H1 (cell line): ENCODE results near the gene ADAMTS17. TPM values are rescaled to one million over a fixed set of nuclear protein-coding genes. Genes with fewer than 3 reads are reported as not detected.

Experiments used
- CTCF ChIA-PET: fragments of 300-600 bp; sonication (Branson Sonifier 250); formaldehyde crosslinking; loops from one replicate; lab custom pipeline; 2021; ENCODE audit not compliant: partially characterized antibody; lab: Charles Lee
- POLR2A ChIA-PET: fragments of 300-600 bp; sonication (Branson Sonifier 250); formaldehyde crosslinking; loops from one replicate; lab custom pipeline; 2021; ENCODE audit warnings: inconsistent platforms; ENCODE audit not compliant: partially characterized antibody; lab: Charles Lee
- DNase-seq, 2 experiments: peaks; one replicate each; pipeline versions ENCODE4 v3.0.0 to v3.0.0-alpha.2; 2010 to 2022; ENCODE audit warnings: low spot score in 2 of 2, low read depth in 1 of 2, mixed read lengths in 1 of 2
- FAIRE-seq: peaks from 2 replicates; lab custom pipeline; 2011; peaks lifted over from hg19 to GRCh38; lab: Jason Lieb, UNC
- H2AFZ ChIP-seq: 2 replicates; pipeline ENCODE4 v1.8.1; 2012; ENCODE audit warnings: low read length, inconsistent platforms
- H2AK5ac ChIP-seq: 2 replicates; pipeline ENCODE4 v1.6.1; 2013; ENCODE audit warnings: low read depth, low read length
- H2BK120ac ChIP-seq: replicated peaks from 2 replicates; pipeline ENCODE3; 2013; ENCODE audit warnings: low read depth, low read length, inconsistent platforms
- H2BK12ac ChIP-seq: 2 replicates; pipeline ENCODE4 v1.6.1; 2013; ENCODE audit warnings: low read depth, low read length
- H2BK15ac ChIP-seq: 2 replicates; pipeline ENCODE4 v1.6.1; 2013; ENCODE audit warnings: low read length
- H2BK20ac ChIP-seq: 2 replicates; pipeline ENCODE4 v1.6.1; 2013; ENCODE audit warnings: low read length
- H2BK5ac ChIP-seq: 2 replicates; pipeline ENCODE4 v1.6.1; 2013; ENCODE audit warnings: low read depth, low read length
- H3K14ac ChIP-seq: 2 replicates; pipeline ENCODE4 v1.6.1; 2013; ENCODE audit warnings: inconsistent platforms; ENCODE audit not compliant: insufficient read length
- H3K18ac ChIP-seq: 2 replicates; pipeline ENCODE4 v1.6.1; 2013; ENCODE audit warnings: low read length; ENCODE audit errors: extremely low read depth
- H3K23ac ChIP-seq: 2 replicates; pipeline ENCODE4 v1.6.1; 2013; ENCODE audit warnings: inconsistent platforms; ENCODE audit not compliant: insufficient read length
- H3K23me2 ChIP-seq: 2 replicates; pipeline ENCODE4 v1.6.1; 2013; ENCODE audit warnings: low read depth, low read length
- H3K27ac ChIP-seq: 2 replicates; pipeline ENCODE4 v1.6.1; 2011; ENCODE audit warnings: low read depth, low read length, inconsistent platforms
- H3K27me3 ChIP-seq, 4 experiments: replicated peaks in 1 of 4; 1 replicate in 1 of 4; 2 replicates in 3 of 4; pipeline versions ENCODE4 v1.6.1 to v1.8.1; 2011 to 2013; ENCODE audit warnings: low read length in 3 of 4, mild to moderate bottlenecking in 3 of 4, inconsistent platforms in 2 of 4, mixed read lengths in 2 of 4, moderate library complexity in 1 of 4; ENCODE audit not compliant: control insufficient read depth in 3 of 4, insufficient read depth in 3 of 4; ENCODE audit errors: extremely low read depth in 1 of 4
- H3K36me3 ChIP-seq, 4 experiments: 2 replicates each; pipeline versions ENCODE4 v1.6.1 to v1.8.1; 2011 to 2013; ENCODE audit warnings: mild to moderate bottlenecking in 4 of 4, low read length in 3 of 4, moderate library complexity in 2 of 4, control low read depth in 1 of 4, inconsistent platforms in 1 of 4; ENCODE audit not compliant: insufficient read depth in 4 of 4, control insufficient read depth in 2 of 4
- H3K4ac ChIP-seq: replicated peaks from 2 replicates; pipeline ENCODE3; 2013; ENCODE audit warnings: low read length, low read depth, mixed read lengths, inconsistent platforms; ENCODE audit not compliant: insufficient read length
- H3K4me1 ChIP-seq, 4 experiments: replicated peaks in 1 of 4; 1 replicate in 1 of 4; 2 replicates in 3 of 4; pipeline versions ENCODE4 v1.6.1 to v1.8.1; 2011 to 2013; ENCODE audit warnings: low read length in 3 of 4, inconsistent platforms in 2 of 4, mixed read lengths in 1 of 4; ENCODE audit not compliant: insufficient read depth in 4 of 4, control insufficient read depth in 3 of 4
- H3K4me2 ChIP-seq, 2 experiments: 2 replicates each; pipeline versions ENCODE4 v1.6.1 to v1.8.1; 2011 to 2013; ENCODE audit warnings: low read depth in 2 of 2, low read length in 2 of 2, control low read depth in 1 of 2, inconsistent platforms in 1 of 2, mild to moderate bottlenecking in 1 of 2; ENCODE audit not compliant: insufficient read depth in 1 of 2
- H3K4me3 ChIP-seq, 4 experiments: fragments of 200-600, 300-600 bp in 1 of 4; sonication (generic), shearing (Covaris generic), sonication (Bioruptor Twin) in 1 of 4; 2 replicates each; pipeline versions ENCODE4 v1.5.1 to v1.8.1; 2011 to 2016; ENCODE audit warnings: low read length in 4 of 4, low read depth in 3 of 4, control low read depth in 2 of 4, inconsistent platforms in 2 of 4, mild to moderate bottlenecking in 2 of 4, mixed read lengths in 1 of 4, moderate library complexity in 1 of 4; ENCODE audit not compliant: insufficient read depth in 2 of 4; ENCODE audit errors: extremely low read depth in 1 of 4
- H3K56ac ChIP-seq: replicated peaks from 2 replicates; pipeline ENCODE3; 2013; ENCODE audit warnings: low read depth, mild to moderate bottlenecking, mixed read lengths, low read length, inconsistent platforms; ENCODE audit not compliant: insufficient read length
- H3K79me1 ChIP-seq: 2 replicates; pipeline ENCODE4 v1.6.1; 2013; ENCODE audit warnings: low read depth, low read length, control low read depth
- H3K79me2 ChIP-seq, 2 experiments: 2 replicates each; pipeline versions ENCODE4 v1.6.1 to v1.8.1; 2012 to 2013; ENCODE audit warnings: low read length in 2 of 2, mild to moderate bottlenecking in 2 of 2, inconsistent platforms in 1 of 2; ENCODE audit not compliant: insufficient read depth in 2 of 2, control insufficient read depth in 1 of 2
- H3K9ac ChIP-seq, 4 experiments: replicated peaks in 1 of 4; 1 replicate in 1 of 4; 2 replicates in 3 of 4; pipeline versions ENCODE4 v1.6.1 to v1.8.1; 2011 to 2013; ENCODE audit warnings: low read depth in 3 of 4, low read length in 3 of 4, control low read depth in 2 of 4, mild to moderate bottlenecking in 2 of 4, moderate library complexity in 2 of 4, inconsistent platforms in 1 of 4; ENCODE audit errors: extremely low read depth in 1 of 4
- H3K9me3 ChIP-seq, 2 experiments: 2 replicates each; pipeline versions ENCODE4 v1.6.1 to v1.8.1; 2012 to 2013; ENCODE audit warnings: mild to moderate bottlenecking in 2 of 2, moderate library complexity in 2 of 2, control low read depth in 1 of 2, inconsistent platforms in 1 of 2, low read depth in 1 of 2, low read length in 1 of 2, mixed read lengths in 1 of 2; ENCODE audit not compliant: insufficient read depth in 2 of 2
- H4K20me1 ChIP-seq, 2 experiments: replicated peaks in 1 of 2; 2 replicates each; pipeline versions ENCODE3 to v1.8.1; 2011 to 2013; ENCODE audit warnings: inconsistent platforms in 2 of 2, low read length in 2 of 2, mild to moderate bottlenecking in 1 of 2; ENCODE audit not compliant: insufficient read depth in 2 of 2, control insufficient read depth in 1 of 2
- H4K5ac ChIP-seq: 2 replicates; pipeline ENCODE4 v1.6.1; 2013; ENCODE audit warnings: low read length, low read depth, mixed read lengths, inconsistent platforms; ENCODE audit not compliant: insufficient read length
- H4K8ac ChIP-seq: 2 replicates; pipeline ENCODE4 v1.8.0; 2013; ENCODE audit warnings: mild to moderate bottlenecking, moderate library complexity, low read length, inconsistent platforms; ENCODE audit not compliant: insufficient read depth; ENCODE audit errors: extremely low read depth
- H4K91ac ChIP-seq: replicated peaks from 2 replicates; pipeline ENCODE3; 2013; ENCODE audit warnings: low read length, mixed read lengths, inconsistent platforms; ENCODE audit not compliant: insufficient read length
- CEBPB ChIP-seq: IDR thresholded peaks from 2 replicates; pipeline ENCODE4 v1.6.1; 2012; ENCODE audit warnings: low read depth, low read length
- EP300 ChIP-seq, 2 experiments: IDR thresholded peaks; 1 replicate in 1 of 2; 2 replicates in 1 of 2; pipeline ENCODE4 v1.6.1; 2011 to 2012; ENCODE audit warnings: low read depth in 2 of 2, low read length in 2 of 2, mild to moderate bottlenecking in 2 of 2, borderline replicate concordance in 1 of 2, inconsistent platforms in 1 of 2, moderate library complexity in 1 of 2
- GTF2F1 ChIP-seq: IDR thresholded peaks from 2 replicates; pipeline ENCODE4 v1.6.1; 2012; ENCODE audit warnings: low read depth, low read length, improper control_type of control experiment, borderline replicate concordance
- HDAC2 ChIP-seq, 2 experiments: fragments of 300-600 bp in 1 of 2; sonication (generic) in 1 of 2; IDR thresholded peaks; 2 replicates each; pipeline ENCODE4 v1.6.1; 2011 to 2012; ENCODE audit warnings: low read depth in 2 of 2, low read length in 2 of 2, mild to moderate bottlenecking in 2 of 2, moderate library complexity in 2 of 2, borderline replicate concordance in 1 of 2, inconsistent platforms in 1 of 2
- JUN ChIP-seq: IDR thresholded peaks from 2 replicates; pipeline ENCODE4 v1.6.1; 2011; ENCODE audit warnings: low read depth, mild to moderate bottlenecking, improper control_type of control experiment, low read length
- NRF1 ChIP-seq: IDR thresholded peaks from 2 replicates; pipeline ENCODE4 v1.6.1; 2011; ENCODE audit warnings: mild to moderate bottlenecking, low read depth, low read length, improper control_type of control experiment
- RAD21 ChIP-seq, 2 experiments: IDR thresholded peaks in 1 of 2; conservative IDR thresholded peaks in 1 of 2; 2 replicates each; pipeline ENCODE4 v1.6.1; 2011; ENCODE audit warnings: low read depth in 2 of 2, low read length in 2 of 2, improper control_type of control experiment in 1 of 2, inconsistent platforms in 1 of 2, mild to moderate bottlenecking in 1 of 2, moderate library complexity in 1 of 2
- RBBP5 ChIP-seq: IDR thresholded peaks from 2 replicates; pipeline ENCODE4 v1.7.1; 2012; ENCODE audit warnings: low read depth, mild to moderate bottlenecking, inconsistent platforms, low read length, moderate library complexity, borderline replicate concordance
- TBP ChIP-seq: IDR thresholded peaks from 2 replicates; pipeline ENCODE4 v1.6.1; 2011; ENCODE audit warnings: low read depth, low read length, improper control_type of control experiment
- WGBS, 2 experiments: shearing (Covaris generic) in 1 of 2; methylation state at CpG; one replicate each; pipeline versions ENCODE4 v1.1.6 to v1.1.7; 2013 to 2015; ENCODE audit warnings: low lambda C conversion rate in 2 of 2, mixed read lengths in 2 of 2, inconsistent platforms in 1 of 2, low coverage in 1 of 2, missing lambda C conversion rate in 1 of 2; ENCODE audit not compliant: insufficient replicate concordance in 2 of 2, insufficient coverage in 1 of 2, insufficient read length in 1 of 2; ENCODE audit errors: extremely low coverage in 1 of 2, missing lambda C conversion rate in 1 of 2; 5-methylcytosine and 5-hydroxymethylcytosine counted together
- polyA plus RNA-seq, 7 experiments: library from polyadenylated mRNA; depleted of rRNA in 3 of 7; stranded (reverse) in 5 of 7; unstranded in 2 of 7; fragments of >200 nt in 5 of 7; fragments of 200-250 nt in 2 of 7; gene quantifications; 1 replicate in 5 of 7; 2 replicates in 1 of 7; 4 replicates in 1 of 7; pipeline versions ENCODE4 v1.2.1 to v1.2.3, GENCODE V29; 2011 to 2013; ENCODE audit warnings: missing spikeins in 2 of 7, mixed read lengths in 2 of 7
- total RNA-seq: library from RNA; stranded (reverse); fragmentation: NEBNext Ultra II Directional; extraction: Animal tissue kit (Norgen Biotek cat#: 25700); gene quantifications from 2 replicates; pipeline ENCODE4 v1.2.1, GENCODE V29; 2021
- TF ChIP-seq, protein P1 (sequence below): IDR thresholded peaks from 2 replicates; pipeline ENCODE4 v1.6.1; 2011; ENCODE audit warnings: low read length, improper control_type of control experiment

ADAMTS17 gene
- total and polyA plus RNA-seq, 2 of the 8 experiments (the other 6 are each of a cell fraction or from before 2014, with no cell fraction given), result 0.51 to 1.7 TPM

DNA sequence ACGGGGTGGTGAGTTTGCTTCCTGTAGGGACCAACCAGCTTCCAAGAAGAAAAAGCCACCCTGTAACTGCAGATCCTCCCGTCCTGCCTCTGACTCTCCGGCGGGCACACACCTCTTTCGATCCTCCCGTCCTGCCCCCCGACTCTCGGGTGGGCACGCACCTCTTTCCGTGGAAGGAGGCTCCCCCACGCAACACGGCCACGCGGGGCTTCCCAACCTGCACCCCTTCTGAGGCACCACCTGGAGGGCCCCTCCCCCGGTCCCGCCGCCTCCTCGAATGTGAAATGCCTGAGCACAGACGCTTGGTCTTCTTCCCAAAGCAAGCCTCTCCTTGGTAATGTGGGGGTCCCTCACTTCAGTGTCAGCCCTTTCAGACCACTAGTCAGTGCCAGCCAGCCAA is 7.3 kb downstream of the ADAMTS17 start:
- Histone ChIP-seq H3K9ac (no peak overlapping the region), H3K18ac (no peak overlapping the region; the same call in 1 of the 2 replicates), H2AK5ac (no peak overlapping the region), H3K79me1 (no peaks in the 10 kb centered on the region), H3K23me2 (no peaks in the 10 kb centered on the region), H3K4ac (no peak overlapping the region), H2BK12ac (no peak overlapping the region), H3K4me1 (peaks cover 2 to 7% (median 5%) of the 10 kb centered on the region in 4 experiments), H3K27ac (no peak overlapping the region), H3K23ac (no peak overlapping the region), H3K4me3 (no peak overlapping the region), H4K8ac (no peak overlapping the region), H4K20me1 (no peaks in the 10 kb centered on the region), H3K9me3 (no peaks in the 10 kb centered on the region), H3K4me2 (no peak overlapping the region), H3K79me2 (no peaks in the 10 kb centered on the region), H2AFZ (no peak overlapping the region)
- POLR2A ChIA-PET, result no interaction called here
- FAIRE-seq, result no peak
- 89% methylated on average over 19 of the region's 19 CpGs; no CpG with 5 or more reads in 1 of the 2 experiments for WGBS, 2 experiments
- CTCF ChIA-PET, result interaction anchor here (0.8 to 11.5 kb wide), 11 partner anchors 12 to 410 kb away, joined by 3 to 112 read pairs (median 3); no protein-coding TSS in a partner anchor
- TF ChIP-seq GTF2F1, result no peak
- TF ChIP-seq TBP, result no peak
- TF ChIP-seq EP300 (IDR thresholded peaks at IDR 0.05; ENCODE audit: borderline replicate concordance in 1 of 2, low read depth in 2 of 2, low read length in 2 of 2), result no peak
- no peak for TF ChIP-seq RAD21 (IDR thresholded peaks at IDR 0.05 in 1 of 2, conservative IDR thresholded peaks at IDR 0.05 in 1 of 2; ENCODE audit: low read depth in 2 of 2, low read length in 2 of 2)
- TF ChIP-seq RBBP5, result no peak
- no peak for TF ChIP-seq HDAC2 (IDR thresholded peaks at IDR 0.05; ENCODE audit: borderline replicate concordance in 1 of 2, low read depth in 2 of 2, low read length in 2 of 2)
- no peak for TF ChIP-seq CEBPB
- TF ChIP-seq, protein P1, sequence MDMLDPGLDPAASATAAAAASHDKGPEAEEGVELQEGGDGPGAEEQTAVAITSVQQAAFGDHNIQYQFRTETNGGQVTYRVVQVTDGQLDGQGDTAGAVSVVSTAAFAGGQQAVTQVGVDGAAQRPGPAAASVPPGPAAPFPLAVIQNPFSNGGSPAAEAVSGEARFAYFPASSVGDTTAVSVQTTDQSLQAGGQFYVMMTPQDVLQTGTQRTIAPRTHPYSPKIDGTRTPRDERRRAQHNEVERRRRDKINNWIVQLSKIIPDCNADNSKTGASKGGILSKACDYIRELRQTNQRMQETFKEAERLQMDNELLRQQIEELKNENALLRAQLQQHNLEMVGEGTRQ, result no peak
- no peak for TF ChIP-seq NRF1
- TF ChIP-seq JUN, result no peak
- TF ChIP-seq, all 59 proteins: peak for 0
- H2BK15ac ChIP-seq, result no peak overlapping the region
- peaks cover 0 to 3% (median 0%) of the 10 kb centered on the region in 4 experiments; a peak in 1 of 7 replicates for H3K27me3 ChIP-seq
- no peak overlapping the region for H3K56ac ChIP-seq
- H2BK20ac ChIP-seq, result no peak overlapping the region
- no peak overlapping the region for H4K5ac ChIP-seq
- H2BK120ac ChIP-seq, result no peak overlapping the region
- H3K14ac ChIP-seq, result no peak overlapping the region
- no peak for DNase-seq
- no peak overlapping the region for H4K91ac ChIP-seq
- no peak overlapping the region for H2BK5ac ChIP-seq
- H3K36me3 ChIP-seq, result no peaks in the 10 kb centered on the region; a peak in 1 of 8 replicates
